HG03565 (cell line): ENCODE results near the gene NAALAD2.
"Not testable (repeated sequence)": the region's sequence is repeated elsewhere in the genome, so short reads cannot be mapped to it uniquely, and the experiment has no call there.

Source experiments
- ATAC-seq: cut with Tn5 transposase; IDR thresholded peaks from one replicate; pipeline ENCODE4 v1.9.1; 2021; ENCODE audit warnings: mild to moderate bottlenecking, moderate library complexity; ENCODE audit not compliant: unreplicated experiment

Gene NAALAD2

GRCh38 chr11:90134478-90135003, at the start of gene NAALAD2:
Gene NAALAD2, plus strand, starts transcription at chr11:90134663. Its CDS starts 96 bp downstream, at chr11:90134759.
- peak; percentile 63 for ATAC-seq

GRCh38 chr11:90085650-90086049, 48.8 kb upstream of the NAALAD2 start, which contains the start of gene UBTFL1:
Gene UBTFL1, plus strand, starts transcription at chr11:90085950. Its CDS starts 0 bp downstream, at chr11:90085950.
- ATAC-seq, result not testable (repeated sequence)

- ATAC-seq, result not testable (repeated sequence)
Measured at GRCh38 chr11:90088731-90089130, 45.7 kb upstream of the NAALAD2 start.

GRCh38 chr11:90095230-90095924, 39.1 kb upstream of the NAALAD2 start:
- not testable (repeated sequence) for ATAC-seq

- not testable (repeated sequence) for ATAC-seq
Measured at GRCh38 chr11:90098261-90098660, 36.2 kb upstream of the NAALAD2 start.

GRCh38 chr11:90100431-90100830, 34.0 kb upstream of the NAALAD2 start:
- ATAC-seq, result no peak

- no peak for ATAC-seq
Measured at GRCh38 chr11:90113541-90113940, 20.9 kb upstream of the NAALAD2 start.

- no peak for ATAC-seq
Measured at GRCh38 chr11:90120191-90120590, 14.3 kb upstream of the NAALAD2 start.

GRCh38 chr11:90124371-90124770, 10.1 kb upstream of the NAALAD2 start:
- no peak for ATAC-seq

- no peak for ATAC-seq
Measured at GRCh38 chr11:90124946-90125345, 9.5 kb upstream of the NAALAD2 start.

GRCh38 chr11:90133560-90134477, 644 bp upstream of the NAALAD2 start:
- no peak for ATAC-seq

GRCh38 chr11:90135016-90135415, 553 bp downstream of the NAALAD2 start:
- no peak for ATAC-seq

GRCh38 chr11:90148900-90149299, 14.4 kb downstream of the NAALAD2 start:
- ATAC-seq, result no peak

GRCh38 chr11:90166982-90167573, 32.6 kb downstream of the NAALAD2 start:
- ATAC-seq, result not testable (repeated sequence)

GRCh38 chr11:90167704-90168103, 33.2 kb downstream of the NAALAD2 start:
- not testable (repeated sequence) for ATAC-seq

GRCh38 chr11:90168571-90168970, 34.1 kb downstream of the NAALAD2 start:
- ATAC-seq, result no peak

- no peak for ATAC-seq
Measured at GRCh38 chr11:90171359-90171758, 36.9 kb downstream of the NAALAD2 start.

- ATAC-seq, result no peak
Measured at GRCh38 chr11:90176069-90176468, 41.6 kb downstream of the NAALAD2 start.

GRCh38 chr11:90178751-90179150, 44.3 kb downstream of the NAALAD2 start:
- ATAC-seq, result no peak

- no peak for ATAC-seq
Measured at GRCh38 chr11:90179923-90180322, 45.5 kb downstream of the NAALAD2 start.

GRCh38 chr11:90187839-90188238, 53.4 kb downstream of the NAALAD2 start:
- no peak for ATAC-seq
